Glomerular visceral epithelial cell (primary cell): Measurements from ENCODE around the gene IL31.
A peak's percentile ranks its signal among the peaks of the same experiment; 100 is the strongest.
"Not testable (repeated sequence)": the region's sequence is repeated elsewhere in the genome, so short reads cannot be mapped to it uniquely, and the experiment has no call there.

Source experiments
- DNase-seq: peaks from one replicate; pipeline ENCODE4 v3.0.0-alpha.2; 2016; ENCODE audit errors: extremely low spot score

The IL31 gene

DNA sequence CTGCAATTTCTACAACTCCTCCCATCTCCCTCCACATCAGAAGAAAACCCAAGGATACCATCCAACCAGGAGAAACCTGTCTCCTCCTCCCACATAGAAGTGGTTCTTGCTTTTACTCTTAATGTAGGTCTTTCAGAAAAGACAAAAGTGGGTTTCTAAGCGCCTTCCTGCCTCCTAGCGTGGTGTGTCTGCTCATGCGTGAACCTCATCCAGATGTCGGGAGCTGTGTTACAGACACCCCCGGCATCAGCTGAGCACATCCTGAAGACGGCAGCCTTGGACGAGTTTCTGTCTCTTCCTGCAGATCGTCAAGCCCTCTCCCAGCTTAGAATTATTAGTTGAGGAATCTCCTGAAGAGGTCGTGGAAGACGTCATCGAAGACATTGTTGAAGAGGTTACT, 18.4 kb upstream of the IL31 start:
- no peak for DNase-seq

DNA sequence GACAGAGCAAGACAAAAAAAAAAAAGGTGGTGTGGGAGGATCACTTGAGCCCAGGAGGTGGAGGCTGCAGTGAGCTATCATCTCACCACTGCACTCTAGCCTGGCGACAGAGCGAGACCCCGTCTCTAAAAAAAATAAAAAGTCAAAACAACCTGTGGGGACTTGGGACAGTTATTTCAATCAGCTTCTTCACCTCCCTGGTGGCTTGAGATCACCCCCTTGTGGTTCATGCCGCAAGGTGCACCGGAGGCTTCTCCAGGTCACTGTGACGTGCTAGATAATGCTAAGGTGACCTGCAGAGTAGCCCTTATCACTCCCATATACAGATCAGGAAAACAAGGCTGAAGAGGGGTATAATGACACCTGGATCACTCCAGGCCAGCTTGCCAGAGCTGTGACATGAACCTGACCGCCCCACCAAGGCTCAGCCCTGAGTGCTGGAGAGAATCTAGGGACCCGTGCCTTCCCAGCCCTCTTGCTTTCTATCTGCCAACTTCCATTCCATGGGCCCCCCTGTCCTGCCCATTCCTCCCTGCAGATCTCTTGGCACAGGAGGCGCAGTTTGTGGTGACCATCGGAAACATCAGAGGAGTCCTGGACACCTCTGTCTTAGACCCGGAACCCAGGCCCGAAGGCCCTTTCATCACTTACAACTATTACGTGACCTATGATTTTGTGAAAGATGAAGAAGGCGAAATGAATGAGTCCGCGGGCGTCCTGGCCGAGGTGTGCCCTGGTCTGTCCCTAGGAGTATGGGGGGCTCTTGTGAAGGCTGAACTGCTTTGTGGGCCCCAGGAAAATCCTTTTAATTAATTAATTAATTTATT, 17.0 kb upstream of the IL31 start:
- DNase-seq, result peak; percentile 54

GRCh38 chr12:122189626-122190475, 15.8 kb upstream of the IL31 start:
- DNase-seq, result no peak

- DNase-seq, result no peak
These were observed 13.4 kb upstream of the IL31 start for GRCh38 chr12:122187466-122187865.

GRCh38 chr12:122185494-122186082, 11.6 kb upstream of the IL31 start:
- DNase-seq, result no peak

DNA sequence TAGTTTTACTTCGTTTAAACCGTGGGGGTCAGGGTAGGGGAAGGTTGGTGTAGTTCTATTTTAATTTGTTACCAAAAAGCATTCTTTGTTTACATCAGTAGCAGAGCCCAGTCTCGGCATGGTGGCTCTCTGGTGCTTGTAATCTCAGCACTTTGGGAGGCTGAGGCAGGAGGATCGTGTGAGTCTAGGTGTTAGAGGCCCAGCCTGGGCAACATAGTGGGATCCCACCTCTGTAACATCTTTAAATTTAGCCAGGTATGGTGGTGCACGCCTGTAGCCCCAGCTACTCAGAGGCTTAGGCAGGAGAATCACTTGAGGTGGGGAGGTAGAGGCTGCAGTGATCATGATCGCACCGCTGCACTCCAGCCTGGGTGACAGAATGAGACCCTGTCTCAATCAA, 11.1 kb upstream of the IL31 start:
- no peak for DNase-seq

DNA sequence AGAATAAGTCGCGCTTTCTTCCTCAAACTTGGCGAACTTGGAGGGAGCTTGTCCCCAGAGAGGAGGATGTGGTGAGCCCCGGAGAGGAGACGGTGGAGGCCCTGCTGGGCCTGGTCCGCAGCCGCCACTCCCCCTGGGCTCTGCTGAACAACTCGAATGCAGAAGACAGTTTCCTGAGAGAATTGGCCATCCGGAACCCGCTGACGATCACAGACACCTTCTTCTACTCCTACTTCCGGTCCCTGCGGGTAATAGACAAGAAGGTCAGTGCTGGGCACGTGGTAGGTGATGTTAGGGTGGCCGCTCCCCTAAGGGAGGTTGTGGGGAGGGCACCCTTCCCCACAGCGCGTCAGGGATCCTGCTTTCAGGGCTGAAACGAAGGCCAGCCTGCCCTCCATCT, 10.5 kb upstream of the IL31 start:
- no peak for DNase-seq

DNA sequence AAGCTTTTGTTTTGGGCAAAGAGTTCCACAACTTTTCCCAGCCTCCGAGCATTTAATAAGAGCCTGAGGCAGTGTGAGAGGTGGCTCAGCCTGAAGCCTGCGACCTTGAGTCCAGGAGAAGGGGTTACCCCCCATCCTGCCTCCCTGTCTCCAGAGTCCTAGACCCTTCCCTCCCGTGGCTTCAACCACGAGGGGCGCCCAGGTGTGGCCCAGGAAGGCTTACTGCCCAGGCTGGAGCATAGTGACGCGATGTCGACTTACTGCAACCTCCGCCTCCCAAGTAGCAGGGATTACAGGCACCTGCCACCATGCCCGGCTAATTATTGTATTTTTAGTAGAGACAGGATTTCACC, 9.5 kb upstream of the IL31 start:
- DNase-seq, result no peak

GRCh38 chr12:122182887-122183587, 9.0 kb upstream of the IL31 start, which contains the start of gene LRRC43:
Gene LRRC43, plus strand, starts transcription at chr12:122183123. Its CDS starts 22 bp downstream, at chr12:122183145.
- DNase-seq, result no peak

GRCh38 chr12:122176473-122176872, 2.5 kb upstream of the IL31 start:
- DNase-seq, result not testable (repeated sequence)

- DNase-seq, result no peak
These were observed 1.6 kb downstream of the IL31 start for GRCh38 chr12:122172262-122172939.

- no peak for DNase-seq
These were observed 2.6 kb downstream of the IL31 start for GRCh38 chr12:122171399-122171798.

DNA sequence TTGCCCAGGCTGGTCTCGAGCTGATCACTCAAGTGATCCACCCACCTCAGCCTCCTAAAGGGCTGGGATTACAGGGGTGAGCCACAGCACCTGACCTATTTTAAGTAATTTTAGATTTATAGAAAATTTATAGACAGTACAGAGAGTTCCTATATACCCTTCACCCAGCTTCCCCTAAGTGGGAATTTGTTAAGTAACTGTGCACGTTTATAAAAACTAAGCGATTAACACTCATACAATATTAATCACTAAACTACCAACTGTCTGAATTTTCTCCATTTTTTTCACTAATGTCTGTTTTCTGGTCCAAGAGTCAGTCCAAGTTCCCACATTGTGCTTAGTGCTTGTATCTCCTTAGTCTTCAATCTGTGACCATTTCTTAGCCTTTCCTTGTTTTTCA, 5.5 kb downstream of the IL31 start:
- DNase-seq, result no peak

DNA sequence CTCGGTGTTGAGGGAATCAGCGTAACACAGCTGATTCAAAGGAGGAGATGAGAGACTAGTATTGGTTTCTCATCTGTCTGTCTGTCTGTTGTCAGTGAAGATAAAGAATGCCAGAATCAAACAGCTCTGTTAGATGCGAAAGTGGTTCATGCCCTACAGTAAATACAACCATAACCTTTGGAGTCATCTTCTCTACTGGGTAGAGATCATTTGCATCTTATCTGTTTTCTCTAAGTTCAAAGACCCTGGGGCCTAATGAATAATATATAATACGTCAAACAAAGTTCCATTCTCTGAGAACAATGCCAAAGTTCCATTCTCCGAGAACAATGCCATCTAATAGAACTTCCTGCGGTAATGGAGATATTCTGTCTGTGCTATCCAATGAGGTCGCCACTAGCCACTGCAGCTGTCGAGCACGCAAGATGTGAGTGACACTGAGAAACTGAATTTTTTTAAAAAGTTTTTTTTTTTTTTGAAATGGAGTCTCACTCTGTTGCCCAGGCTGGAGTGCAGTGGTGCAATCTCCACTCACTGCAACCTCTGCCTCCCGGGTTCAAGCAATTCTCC, 6.6 kb downstream of the IL31 start:
- no peak for DNase-seq

DNA sequence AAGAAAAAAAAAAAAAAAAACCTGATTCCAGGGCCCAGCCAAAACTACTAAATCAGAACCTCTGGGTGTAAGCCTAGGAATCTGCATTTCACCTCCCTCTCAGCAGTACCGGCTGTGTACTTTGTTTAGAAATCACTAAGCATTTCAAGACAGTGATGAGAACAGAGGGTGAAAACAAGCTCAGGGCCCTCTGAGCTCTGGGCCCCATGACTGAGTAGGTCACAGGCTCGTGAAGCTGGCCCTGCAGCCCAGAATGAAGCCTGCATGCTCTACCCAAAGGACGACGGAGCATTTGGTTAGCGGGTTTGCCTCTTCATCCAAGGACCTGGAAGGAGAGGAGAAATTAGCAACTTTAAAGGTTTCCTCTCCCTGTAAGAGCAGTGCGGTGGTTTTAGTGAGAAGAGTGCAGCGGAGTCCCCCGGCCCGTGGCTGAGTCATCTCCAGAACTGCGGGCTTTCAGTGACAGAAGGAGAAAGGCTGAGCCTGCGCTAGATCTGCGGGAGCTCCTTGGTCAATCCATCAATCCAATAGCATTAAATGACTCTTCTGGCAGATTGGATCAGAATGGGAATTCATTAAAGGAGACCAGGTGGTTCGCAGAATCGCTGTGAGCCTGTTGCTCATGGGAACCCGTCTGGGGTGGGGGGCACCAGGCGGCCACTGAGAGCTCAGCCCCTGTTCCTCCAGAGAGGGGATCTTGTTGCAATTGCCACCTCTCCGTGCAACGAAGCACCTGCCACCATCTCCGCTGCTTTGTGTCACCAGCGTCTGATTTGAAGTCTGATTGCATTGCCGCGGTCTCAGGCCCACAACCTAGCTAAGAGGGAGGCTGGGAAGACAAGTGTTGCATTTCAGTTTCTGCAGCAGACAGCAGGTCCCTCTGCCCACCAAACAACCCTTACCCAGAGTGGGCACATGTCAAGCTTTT, 7.3 kb downstream of the IL31 start:
- DNase-seq, result no peak

GRCh38 chr12:122162976-122163375, 11.0 kb downstream of the IL31 start:
- no peak for DNase-seq

DNA sequence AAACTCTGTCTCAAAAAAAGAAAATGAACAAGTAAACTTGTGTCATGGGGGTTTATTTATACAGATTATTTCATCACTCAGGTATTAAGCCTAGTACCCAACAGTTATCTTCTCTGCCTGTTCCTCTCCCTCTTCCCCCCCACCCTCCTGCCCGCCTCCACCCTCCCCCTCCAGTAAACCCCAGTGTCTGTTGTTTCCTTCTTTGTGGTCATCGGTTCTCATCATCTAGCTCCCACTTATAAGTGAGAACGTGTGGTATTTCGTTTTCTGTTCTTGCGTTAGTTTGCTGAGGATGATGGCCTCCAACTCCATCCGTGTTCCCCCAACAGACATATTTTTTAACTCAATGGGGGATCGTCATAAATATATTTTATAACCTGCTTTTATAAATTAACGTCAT, 12.3 kb downstream of the IL31 start:
- no peak for DNase-seq

GRCh38 chr12:122160761-122161160, 13.3 kb downstream of the IL31 start:
- DNase-seq, result no peak

DNA sequence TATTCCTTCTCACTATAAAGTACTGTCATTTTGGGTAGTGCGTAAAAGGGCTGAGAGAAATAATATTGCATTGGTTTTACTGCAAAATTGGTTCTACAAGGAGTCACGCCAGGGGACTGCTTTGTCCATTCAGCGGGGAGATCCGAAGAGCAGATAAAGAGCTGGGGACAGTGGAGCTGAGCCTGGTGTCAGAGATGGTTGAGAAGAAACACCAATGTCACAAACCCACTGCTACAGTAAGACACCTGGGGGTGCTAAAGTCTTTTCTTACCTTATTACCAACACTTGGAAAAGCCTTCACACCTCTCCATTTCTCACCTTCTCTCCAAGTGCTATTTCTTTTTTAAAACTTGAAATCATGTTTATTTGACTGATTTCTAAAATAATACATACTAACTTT, 14.1 kb downstream of the IL31 start:
- DNase-seq, result no peak

DNA sequence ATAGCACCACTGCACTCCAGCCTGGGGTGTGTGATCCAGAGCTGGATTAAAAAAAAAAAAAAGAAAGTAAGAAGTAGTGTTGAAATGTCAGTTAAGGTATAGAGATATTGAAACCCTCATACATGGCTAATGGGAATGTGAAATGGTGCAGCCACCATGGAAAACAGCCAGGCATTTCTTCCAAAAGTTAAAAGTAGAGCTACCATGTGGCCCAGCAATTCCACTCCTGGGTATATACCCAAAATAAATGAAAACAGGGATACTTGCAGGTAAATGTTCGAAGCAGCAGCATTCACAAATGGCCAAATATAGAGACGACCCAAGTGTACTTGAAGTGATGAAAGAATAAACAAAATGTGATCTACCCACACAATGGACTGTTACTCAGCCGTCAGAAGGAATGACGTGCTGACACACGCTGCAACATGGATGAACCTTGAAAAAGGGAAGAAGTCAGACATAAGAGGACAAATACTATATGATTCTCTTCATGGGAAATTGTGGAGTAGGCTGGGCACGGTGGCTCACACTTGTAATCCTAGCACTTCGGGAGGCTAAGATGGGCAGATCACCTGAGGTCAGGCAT, 15.2 kb downstream of the IL31 start:
- DNase-seq, result no peak
